ENCODE data around the gene BORCS6. TPM values are rescaled to one million over a fixed set of nuclear protein-coding genes. Genes with fewer than 3 reads are reported as not detected.

The BORCS6 gene
- total and polyA plus RNA-seq, 2 of the 13 experiments (the other 11 are each of a cell fraction or from before 2014, with no cell fraction given) = 2.0 to 5.1 TPM

GRCh38 chr17:8223356-8224126, 33.6 kb upstream of the BORCS6 start (continued):
- TF ChIP-seq ZSCAN30 (CRISPR knock-in tag; IDR thresholded peaks at IDR 0.05) (0 out of 2 replicates have a peak, but pooled peaks have one; percentile 4), ZNF569 (CRISPR knock-in tag; IDR thresholded peaks at IDR 0.05; ENCODE audit: borderline replicate concordance) (no peak), ZNF775 (CRISPR knock-in tag; IDR thresholded peaks at IDR 0.05; ENCODE audit: borderline replicate concordance) (0 out of 2 replicates have a peak, but pooled peaks have one; percentile 1), ZMAT3 (CRISPR knock-in tag; conservative IDR thresholded peaks at IDR 0.05) (0 out of 2 replicates have a peak, but pooled peaks have one; percentile 18), TARDBP (CRISPR knock-in tag; IDR thresholded peaks at IDR 0.05) (peak; percentile 62), SOX5 (CRISPR knock-in tag; IDR thresholded peaks at IDR 0.05; ENCODE audit: borderline replicate concordance) (0 out of 2 replicates have a peak, but pooled peaks have one; percentile 8), RNF2 (conservative IDR thresholded peaks at IDR 0.05; ENCODE audit: low read depth) (peak; percentile 40; the same call in 1 of the 2 replicates), ZFY (CRISPR knock-in tag; IDR thresholded peaks at IDR 0.05) (peak; percentile 59), PHF5A (CRISPR knock-in tag; IDR thresholded peaks at IDR 0.05; ENCODE audit: low read depth, unreplicated experiment) (no peak)
- TF ChIP-seq, protein P1, sequence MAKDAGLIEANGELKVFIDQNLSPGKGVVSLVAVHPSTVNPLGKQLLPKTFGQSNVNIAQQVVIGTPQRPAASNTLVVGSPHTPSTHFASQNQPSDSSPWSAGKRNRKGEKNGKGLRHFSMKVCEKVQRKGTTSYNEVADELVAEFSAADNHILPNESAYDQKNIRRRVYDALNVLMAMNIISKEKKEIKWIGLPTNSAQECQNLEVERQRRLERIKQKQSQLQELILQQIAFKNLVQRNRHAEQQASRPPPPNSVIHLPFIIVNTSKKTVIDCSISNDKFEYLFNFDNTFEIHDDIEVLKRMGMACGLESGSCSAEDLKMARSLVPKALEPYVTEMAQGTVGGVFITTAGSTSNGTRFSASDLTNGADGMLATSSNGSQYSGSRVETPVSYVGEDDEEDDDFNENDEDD (CRISPR knock-in tag; IDR thresholded peaks at IDR 0.05; ENCODE audit: borderline replicate concordance) = peak; percentile 65; the same call in 1 of the 2 replicates
- TF ChIP-seq, protein P2, sequence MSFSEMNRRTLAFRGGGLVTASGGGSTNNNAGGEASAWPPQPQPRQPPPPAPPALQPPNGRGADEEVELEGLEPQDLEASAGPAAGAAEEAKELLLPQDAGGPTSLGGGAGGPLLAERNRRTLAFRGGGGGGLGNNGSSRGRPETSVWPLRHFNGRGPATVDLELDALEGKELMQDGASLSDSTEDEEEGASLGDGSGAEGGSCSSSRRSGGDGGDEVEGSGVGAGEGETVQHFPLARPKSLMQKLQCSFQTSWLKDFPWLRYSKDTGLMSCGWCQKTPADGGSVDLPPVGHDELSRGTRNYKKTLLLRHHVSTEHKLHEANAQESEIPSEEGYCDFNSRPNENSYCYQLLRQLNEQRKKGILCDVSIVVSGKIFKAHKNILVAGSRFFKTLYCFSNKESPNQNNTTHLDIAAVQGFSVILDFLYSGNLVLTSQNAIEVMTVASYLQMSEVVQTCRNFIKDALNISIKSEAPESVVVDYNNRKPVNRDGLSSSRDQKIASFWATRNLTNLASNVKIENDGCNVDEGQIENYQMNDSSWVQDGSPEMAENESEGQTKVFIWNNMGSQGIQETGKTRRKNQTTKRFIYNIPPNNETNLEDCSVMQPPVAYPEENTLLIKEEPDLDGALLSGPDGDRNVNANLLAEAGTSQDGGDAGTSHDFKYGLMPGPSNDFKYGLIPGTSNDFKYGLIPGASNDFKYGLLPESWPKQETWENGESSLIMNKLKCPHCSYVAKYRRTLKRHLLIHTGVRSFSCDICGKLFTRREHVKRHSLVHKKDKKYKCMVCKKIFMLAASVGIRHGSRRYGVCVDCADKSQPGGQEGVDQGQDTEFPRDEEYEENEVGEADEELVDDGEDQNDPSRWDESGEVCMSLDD (CRISPR knock-in tag; IDR thresholded peaks at IDR 0.05; ENCODE audit: borderline replicate concordance) = peak; percentile 72; the same call in 1 of the 2 replicates
- TF ChIP-seq, protein P3, sequence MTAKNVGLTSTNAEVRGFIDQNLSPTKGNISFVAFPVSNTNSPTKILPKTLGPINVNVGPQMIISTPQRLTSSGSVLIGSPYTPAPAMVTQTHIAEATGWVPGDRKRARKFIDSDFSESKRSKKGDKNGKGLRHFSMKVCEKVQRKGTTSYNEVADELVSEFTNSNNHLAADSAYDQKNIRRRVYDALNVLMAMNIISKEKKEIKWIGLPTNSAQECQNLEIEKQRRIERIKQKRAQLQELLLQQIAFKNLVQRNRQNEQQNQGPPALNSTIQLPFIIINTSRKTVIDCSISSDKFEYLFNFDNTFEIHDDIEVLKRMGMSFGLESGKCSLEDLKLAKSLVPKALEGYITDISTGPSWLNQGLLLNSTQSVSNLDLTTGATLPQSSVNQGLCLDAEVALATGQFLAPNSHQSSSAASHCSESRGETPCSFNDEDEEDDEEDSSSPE (CRISPR knock-in tag; IDR thresholded peaks at IDR 0.05) = peak; percentile 75

All from HepG2 (cell line).